ENCODE data around the gene ACCS. TPM values are rescaled to one million over a fixed set of nuclear protein-coding genes. Genes with fewer than 3 reads are reported as not detected.

The ACCS gene
- total RNA-seq, result 3.8 and 5.1 TPM in 2 replicates

- peak within 1 kb of the TSS; percentile 71 for H3K4me3 ChIP-seq (ENCODE audit: low read depth, low read length)
- TF ChIP-seq, protein P1, sequence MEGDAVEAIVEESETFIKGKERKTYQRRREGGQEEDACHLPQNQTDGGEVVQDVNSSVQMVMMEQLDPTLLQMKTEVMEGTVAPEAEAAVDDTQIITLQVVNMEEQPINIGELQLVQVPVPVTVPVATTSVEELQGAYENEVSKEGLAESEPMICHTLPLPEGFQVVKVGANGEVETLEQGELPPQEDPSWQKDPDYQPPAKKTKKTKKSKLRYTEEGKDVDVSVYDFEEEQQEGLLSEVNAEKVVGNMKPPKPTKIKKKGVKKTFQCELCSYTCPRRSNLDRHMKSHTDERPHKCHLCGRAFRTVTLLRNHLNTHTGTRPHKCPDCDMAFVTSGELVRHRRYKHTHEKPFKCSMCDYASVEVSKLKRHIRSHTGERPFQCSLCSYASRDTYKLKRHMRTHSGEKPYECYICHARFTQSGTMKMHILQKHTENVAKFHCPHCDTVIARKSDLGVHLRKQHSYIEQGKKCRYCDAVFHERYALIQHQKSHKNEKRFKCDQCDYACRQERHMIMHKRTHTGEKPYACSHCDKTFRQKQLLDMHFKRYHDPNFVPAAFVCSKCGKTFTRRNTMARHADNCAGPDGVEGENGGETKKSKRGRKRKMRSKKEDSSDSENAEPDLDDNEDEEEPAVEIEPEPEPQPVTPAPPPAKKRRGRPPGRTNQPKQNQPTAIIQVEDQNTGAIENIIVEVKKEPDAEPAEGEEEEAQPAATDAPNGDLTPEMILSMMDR (conservative IDR thresholded peaks at IDR 0.05; ENCODE audit: low read depth, low read length), result peak; percentile 60
- DNase-seq (ENCODE audit: low read depth), result peak; percentile 50
Measured at GRCh38 chr11:44065841-44066731, at the start of gene ACCS. Gene ACCS, plus strand, starts transcription at chr11:44066270. Its CDS starts 1,358 bp downstream, at chr11:44067628.

GRCh38 chr11:44016546-44017442 lies 49.3 kb upstream of the ACCS start:
- DNase-seq (ENCODE audit: low read depth), result no peak
- TF ChIP-seq, protein P1 (conservative IDR thresholded peaks at IDR 0.05; ENCODE audit: low read depth, low read length), result no peak
- no peak overlapping the region for H3K4me3 ChIP-seq (ENCODE audit: low read depth, low read length)

- no peak for DNase-seq (ENCODE audit: low read depth)
- TF ChIP-seq, protein P1 (conservative IDR thresholded peaks at IDR 0.05; ENCODE audit: low read depth, low read length), result no peak
Measured at GRCh38 chr11:44017443-44018126, 48.5 kb upstream of the ACCS start.

DNA sequence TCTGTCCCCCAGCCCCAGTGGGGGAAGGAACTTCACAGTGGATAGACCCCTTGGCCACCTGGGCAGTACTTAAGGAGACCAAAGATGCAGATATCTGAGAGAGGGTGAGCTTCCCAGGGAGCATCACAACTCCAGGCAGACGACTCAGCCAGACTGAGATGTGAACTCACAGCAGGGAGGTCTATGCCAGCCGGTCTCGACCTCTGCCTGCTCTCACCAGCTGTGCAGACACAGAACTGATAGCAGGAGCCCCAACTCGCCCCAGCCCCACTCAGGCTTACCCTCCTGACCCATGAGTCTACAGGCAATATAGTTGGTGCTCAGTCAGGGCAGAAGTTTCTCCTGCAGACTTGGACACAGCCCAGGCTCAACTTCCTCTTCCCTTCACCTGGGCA lies 47.9 kb upstream of the ACCS start:
- TF ChIP-seq, protein P1 (conservative IDR thresholded peaks at IDR 0.05; ENCODE audit: low read depth, low read length), result no peak
- DNase-seq (ENCODE audit: low read depth), result no peak
- no peak overlapping the region for H3K4me3 ChIP-seq (ENCODE audit: low read depth, low read length)

More at GRCh38 chr11:44017443-44018126, 48.5 kb upstream of the ACCS start:
- H3K4me3 ChIP-seq (ENCODE audit: low read depth, low read length), result no peak overlapping the region

DNA sequence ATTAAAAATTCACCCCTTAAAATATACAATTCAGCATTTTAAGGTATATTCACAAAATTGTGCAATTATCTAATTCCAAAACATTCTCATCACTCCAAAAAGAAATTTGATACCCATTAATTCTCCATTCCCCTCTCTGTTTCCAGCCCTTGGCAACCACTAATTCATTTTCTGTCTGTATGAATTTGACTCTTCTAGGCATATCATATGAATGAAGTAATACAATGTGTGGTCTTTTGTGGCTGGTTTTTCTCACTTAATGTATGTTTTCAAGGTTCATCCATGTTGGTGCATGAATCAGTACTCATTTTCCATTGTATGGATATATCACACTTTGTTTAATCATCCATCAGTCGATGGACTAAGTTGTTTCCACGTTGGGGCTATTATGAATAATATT lies 47.2 kb upstream of the ACCS start:
- TF ChIP-seq, protein P1 (conservative IDR thresholded peaks at IDR 0.05; ENCODE audit: low read depth, low read length), result no peak
- DNase-seq (ENCODE audit: low read depth), result no peak

DNA sequence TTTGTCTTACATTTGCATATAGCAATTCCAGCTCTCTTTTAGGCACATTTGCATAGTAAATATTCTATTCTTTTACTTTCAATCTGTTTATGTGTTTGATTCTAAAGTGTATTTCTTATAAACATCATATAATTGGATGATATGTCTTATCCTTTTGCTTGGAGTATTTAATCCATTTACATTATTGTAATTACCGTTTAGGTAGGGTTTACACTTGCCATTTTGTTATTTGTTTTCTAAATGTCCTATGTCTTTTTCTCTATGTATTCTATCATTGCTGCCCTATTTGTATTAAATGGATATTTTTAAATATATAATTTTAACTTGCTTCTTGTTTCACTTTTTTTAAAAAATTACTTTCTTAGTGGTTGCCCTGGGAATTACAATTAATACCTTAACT lies 41.1 kb upstream of the ACCS start:
- DNase-seq (ENCODE audit: low read depth), result no peak
- TF ChIP-seq, protein P1 (conservative IDR thresholded peaks at IDR 0.05; ENCODE audit: low read depth, low read length), result no peak
- H3K4me3 ChIP-seq (ENCODE audit: low read depth, low read length), result no peak overlapping the region

More for the DNA sequence above, 47.2 kb upstream of the ACCS start:
- no peak overlapping the region for H3K4me3 ChIP-seq (ENCODE audit: low read depth, low read length)

Measured in epithelial cell of proximal tubule (primary cell).